ENCODE results near the gene XRCC2. TPM values are rescaled to one million over a fixed set of nuclear protein-coding genes. Genes with fewer than 3 reads are reported as not detected.
"Not testable (repeated sequence)": the region's sequence is repeated elsewhere in the genome, so short reads cannot be mapped to it uniquely, and the experiment has no call there.

XRCC2 gene
- 7.3 and 9.5 TPM in 2 replicates for total RNA-seq (2014; rRNA removed; shearing (Covaris generic))

DNA sequence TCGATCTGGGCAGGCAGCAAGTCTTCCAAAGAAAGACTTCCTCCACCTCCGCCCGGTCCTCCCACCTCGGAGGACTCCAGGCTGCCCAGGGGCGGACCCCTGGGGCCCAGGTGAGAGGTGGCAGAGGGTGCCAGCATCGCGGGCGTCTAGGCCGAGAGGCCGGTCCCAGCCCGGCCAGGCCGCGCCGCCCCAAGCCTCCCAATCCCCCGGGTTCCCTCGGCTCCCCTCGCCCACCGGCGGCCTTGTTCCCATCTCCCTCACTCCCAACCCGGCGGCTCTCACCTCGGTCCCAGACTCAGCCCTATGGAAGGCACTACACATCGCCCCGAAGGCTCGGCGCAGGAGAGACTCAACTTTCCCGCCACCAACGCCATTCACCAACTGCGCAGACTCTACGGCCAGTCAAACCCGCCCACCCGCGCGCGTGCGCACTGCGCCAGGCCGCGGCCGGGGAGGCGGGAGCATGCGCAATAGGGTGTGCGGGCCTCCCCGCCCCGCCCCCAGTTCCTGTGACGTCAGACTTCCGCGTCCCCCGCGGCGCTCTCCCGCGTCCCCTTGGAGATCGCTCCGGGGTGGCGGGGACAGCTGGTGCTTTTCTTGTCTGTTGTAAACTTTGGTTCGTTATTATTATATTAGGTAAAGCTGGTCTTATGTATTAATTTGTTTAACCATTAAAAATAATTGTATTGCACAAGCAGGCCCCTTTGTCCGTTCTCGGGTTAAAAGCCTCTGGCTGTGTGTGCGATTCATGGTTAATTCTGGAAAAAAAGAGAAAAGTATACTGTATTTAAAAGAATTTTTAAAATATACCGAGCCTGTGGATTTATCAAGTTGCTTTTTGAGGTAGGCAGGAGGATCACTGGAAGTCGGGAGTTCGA lies at the start of gene XRCC2:
TSS of gene XRCC2 (minus strand) at position 383 of the 878 bp plus-strand sequence. CDS start at position 321, 62 bp downstream.
- Histone ChIP-seq H3K4me3 (ENCODE audit: insufficient read depth, low read depth, low read length) (peak within 1 kb of the TSS; percentile 95), H3K27me3 (ENCODE audit: control insufficient read depth, insufficient read depth, low read length) (no peaks in the 10 kb centered on the region), H3K36me3 (replicated peaks; ENCODE audit: control insufficient read depth, insufficient read depth, low read length) (no peaks in the 10 kb centered on the region; the same call in 1 of the 2 replicates)
- peak; percentile 97 for DNase-seq

- Histone ChIP-seq H3K4me3 (ENCODE audit: insufficient read depth, low read depth, low read length) (no peak overlapping the region), H3K36me3 (replicated peaks; ENCODE audit: control insufficient read depth, insufficient read depth, low read length) (no peaks in the 10 kb centered on the region), H3K27me3 (ENCODE audit: control insufficient read depth, insufficient read depth, low read length) (no peaks in the 10 kb centered on the region)
- no peak for DNase-seq
Measured at GRCh38 chr7:152723364-152723763, 47.4 kb upstream of the XRCC2 start.

DNA sequence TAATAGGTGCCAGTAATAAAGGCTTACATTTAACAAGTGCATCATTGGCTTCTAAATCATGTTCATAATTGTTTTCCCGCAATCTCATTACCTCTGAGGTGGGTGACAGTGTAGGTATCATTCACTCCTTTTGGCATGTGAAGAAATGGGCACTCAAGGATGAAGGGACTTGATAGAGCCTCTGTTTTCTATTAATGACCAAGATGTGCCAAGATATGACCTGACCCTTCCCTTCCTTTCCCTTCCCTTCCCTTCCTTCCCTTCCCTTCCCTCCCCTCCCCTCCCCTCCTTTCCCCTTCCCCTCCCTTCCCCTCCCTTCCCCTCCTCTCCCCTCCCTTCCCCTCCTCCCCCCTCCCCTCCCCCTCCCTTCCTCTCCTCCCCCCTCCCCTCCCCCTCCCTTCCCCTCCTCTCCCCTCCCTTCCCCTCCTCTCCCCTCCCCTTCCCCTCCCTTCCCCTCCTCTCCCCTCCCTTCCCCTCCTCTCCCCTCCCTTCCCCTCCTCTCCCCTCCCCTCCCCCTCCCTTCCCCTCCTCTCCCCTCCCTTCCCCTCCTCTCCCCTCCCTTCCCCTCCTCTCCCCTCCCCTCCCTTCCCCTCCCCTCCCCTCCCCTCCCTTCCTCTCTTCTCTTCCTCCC lies 36.6 kb upstream of the XRCC2 start:
- not testable (repeated sequence) for H3K36me3 ChIP-seq (replicated peaks; ENCODE audit: control insufficient read depth, insufficient read depth, low read length); DNase-seq; H3K4me3 ChIP-seq (ENCODE audit: insufficient read depth, low read depth, low read length); H3K27me3 ChIP-seq (ENCODE audit: control insufficient read depth, insufficient read depth, low read length)

GRCh38 chr7:152711444-152711944 lies 35.6 kb upstream of the XRCC2 start:
- H3K4me3 ChIP-seq (ENCODE audit: insufficient read depth, low read depth, low read length): no peak overlapping the region
- DNase-seq: no peak
- no peaks in the 10 kb centered on the region for H3K27me3 ChIP-seq (ENCODE audit: control insufficient read depth, insufficient read depth, low read length)
- no peaks in the 10 kb centered on the region for H3K36me3 ChIP-seq (replicated peaks; ENCODE audit: control insufficient read depth, insufficient read depth, low read length)

GRCh38 chr7:152710153-152710442 lies 34.2 kb upstream of the XRCC2 start:
- Histone ChIP-seq H3K27me3 (ENCODE audit: control insufficient read depth, insufficient read depth, low read length) (no peaks in the 10 kb centered on the region), H3K36me3 (replicated peaks; ENCODE audit: control insufficient read depth, insufficient read depth, low read length) (no peaks in the 10 kb centered on the region), H3K4me3 (ENCODE audit: insufficient read depth, low read depth, low read length) (no peak overlapping the region)
- no peak for DNase-seq

GRCh38 chr7:152709287-152710152 lies 33.6 kb upstream of the XRCC2 start:
- no peak for DNase-seq
- Histone ChIP-seq H3K27me3 (ENCODE audit: control insufficient read depth, insufficient read depth, low read length) (no peaks in the 10 kb centered on the region), H3K4me3 (ENCODE audit: insufficient read depth, low read depth, low read length) (no peak overlapping the region), H3K36me3 (replicated peaks; ENCODE audit: control insufficient read depth, insufficient read depth, low read length) (no peaks in the 10 kb centered on the region)

- no peaks in the 10 kb centered on the region for H3K36me3 ChIP-seq (replicated peaks; ENCODE audit: control insufficient read depth, insufficient read depth, low read length)
Measured at GRCh38 chr7:152704796-152705384, 28.9 kb upstream of the XRCC2 start.

DNA sequence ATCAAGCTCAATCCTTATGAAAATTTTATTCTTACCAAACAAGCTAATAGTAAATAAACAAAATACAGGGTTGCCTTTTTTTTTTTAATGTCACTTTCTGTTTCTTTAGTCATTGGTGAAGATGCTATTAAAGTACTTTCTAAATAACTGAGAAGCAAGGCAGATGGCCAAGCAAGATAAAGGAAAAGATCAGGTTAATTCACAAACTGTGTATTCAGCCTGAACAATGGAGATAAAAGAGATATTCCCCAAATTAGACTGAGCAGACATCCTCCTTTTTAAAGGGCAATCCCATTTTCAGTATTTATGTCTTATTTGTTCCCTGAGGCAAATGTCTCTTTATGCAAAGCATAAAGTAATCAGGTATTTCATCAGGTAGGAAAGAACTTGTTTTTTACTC lies 23.1 kb upstream of the XRCC2 start:
- Histone ChIP-seq H3K4me3 (ENCODE audit: insufficient read depth, low read depth, low read length) (no peak overlapping the region), H3K27me3 (ENCODE audit: control insufficient read depth, insufficient read depth, low read length) (no peaks in the 10 kb centered on the region), H3K36me3 (replicated peaks; ENCODE audit: control insufficient read depth, insufficient read depth, low read length) (no peaks in the 10 kb centered on the region)
- DNase-seq: no peak

More at GRCh38 chr7:152704796-152705384, 28.9 kb upstream of the XRCC2 start:
- DNase-seq: no peak
- no peak overlapping the region for H3K4me3 ChIP-seq (ENCODE audit: insufficient read depth, low read depth, low read length)
- no peaks in the 10 kb centered on the region for H3K27me3 ChIP-seq (ENCODE audit: control insufficient read depth, insufficient read depth, low read length)

GRCh38 chr7:152697268-152697974 lies 21.5 kb upstream of the XRCC2 start:
- not testable (repeated sequence) for H3K4me3 ChIP-seq (ENCODE audit: insufficient read depth, low read depth, low read length); DNase-seq; H3K27me3 ChIP-seq (ENCODE audit: control insufficient read depth, insufficient read depth, low read length); H3K36me3 ChIP-seq (replicated peaks; ENCODE audit: control insufficient read depth, insufficient read depth, low read length)

DNA sequence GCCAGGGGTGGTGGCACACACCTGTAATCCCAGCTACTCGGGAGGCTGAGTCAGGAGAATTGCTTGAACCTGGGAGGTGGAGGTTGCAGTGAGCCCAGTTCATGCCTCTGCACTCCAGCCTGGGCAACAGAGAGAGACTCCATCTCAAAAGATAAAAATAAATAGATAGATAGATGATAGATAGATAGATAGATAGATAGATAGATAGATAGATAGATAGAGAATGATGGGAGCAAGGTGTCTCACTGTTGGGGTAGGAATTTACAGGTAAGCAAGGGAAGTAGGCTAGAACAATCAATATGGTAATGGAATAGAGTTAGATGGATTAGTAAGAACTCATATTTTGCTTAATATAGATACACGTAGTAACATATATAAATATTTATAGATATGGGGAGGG lies 16.3 kb upstream of the XRCC2 start:
- not testable (repeated sequence) for H3K27me3 ChIP-seq (ENCODE audit: control insufficient read depth, insufficient read depth, low read length); H3K4me3 ChIP-seq (ENCODE audit: insufficient read depth, low read depth, low read length); H3K36me3 ChIP-seq (replicated peaks; ENCODE audit: control insufficient read depth, insufficient read depth, low read length); DNase-seq

GRCh38 chr7:152683297-152683696 lies 7.4 kb upstream of the XRCC2 start:
- Histone ChIP-seq H3K36me3 (replicated peaks; ENCODE audit: control insufficient read depth, insufficient read depth, low read length) (no peaks in the 10 kb centered on the region), H3K27me3 (ENCODE audit: control insufficient read depth, insufficient read depth, low read length) (no peaks in the 10 kb centered on the region), H3K4me3 (ENCODE audit: insufficient read depth, low read depth, low read length) (no peak overlapping the region)
- DNase-seq: no peak

GRCh38 chr7:152677808-152678670 lies 2.1 kb upstream of the XRCC2 start:
- Histone ChIP-seq H3K36me3 (replicated peaks; ENCODE audit: control insufficient read depth, insufficient read depth, low read length) (no peaks in the 10 kb centered on the region; the same call in 1 of the 2 replicates), H3K27me3 (ENCODE audit: control insufficient read depth, insufficient read depth, low read length) (no peaks in the 10 kb centered on the region), H3K4me3 (ENCODE audit: insufficient read depth, low read depth, low read length) (no peak overlapping the region)
- no peak for DNase-seq

All from H7 (cell line).